HuH-7.5 (cell line): ENCODE data around the gene RAD51B.

Experiments
- DNase-seq: peaks from one replicate; pipeline ENCODE4 v3.0.0; 2011; ENCODE audit warnings: low spot score

Gene RAD51B

GRCh38 chr14:68536018-68536410 is 716.4 kb downstream of the RAD51B start:
- DNase-seq = no peak

DNA sequence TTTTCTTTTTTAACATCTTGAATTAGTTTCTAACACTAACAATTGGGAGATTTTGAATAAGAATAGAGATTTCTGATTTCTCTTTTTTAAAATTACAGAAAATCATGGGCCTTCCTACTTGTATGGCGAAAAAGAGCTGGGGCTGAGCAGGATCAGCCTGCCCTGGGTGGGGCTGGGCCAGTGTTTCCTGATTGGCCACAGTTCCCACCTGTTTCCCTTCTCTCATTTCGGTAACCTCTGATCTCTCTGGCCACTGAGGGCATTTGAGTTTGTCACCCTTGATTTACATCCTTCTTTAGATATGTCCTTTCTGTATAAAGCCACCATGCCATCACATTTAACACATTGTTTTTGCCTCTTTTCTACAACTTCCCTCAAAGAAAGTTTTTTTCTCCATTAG is 719.1 kb downstream of the RAD51B start:
- no peak for DNase-seq

- no peak for DNase-seq
These were observed 719.7 kb downstream of the RAD51B start for GRCh38 chr14:68539241-68539737.

- DNase-seq = no peak
These were observed 720.2 kb downstream of the RAD51B start for GRCh38 chr14:68539789-68540188.

GRCh38 chr14:68541178-68541896 is 721.8 kb downstream of the RAD51B start:
- DNase-seq = no peak

DNA sequence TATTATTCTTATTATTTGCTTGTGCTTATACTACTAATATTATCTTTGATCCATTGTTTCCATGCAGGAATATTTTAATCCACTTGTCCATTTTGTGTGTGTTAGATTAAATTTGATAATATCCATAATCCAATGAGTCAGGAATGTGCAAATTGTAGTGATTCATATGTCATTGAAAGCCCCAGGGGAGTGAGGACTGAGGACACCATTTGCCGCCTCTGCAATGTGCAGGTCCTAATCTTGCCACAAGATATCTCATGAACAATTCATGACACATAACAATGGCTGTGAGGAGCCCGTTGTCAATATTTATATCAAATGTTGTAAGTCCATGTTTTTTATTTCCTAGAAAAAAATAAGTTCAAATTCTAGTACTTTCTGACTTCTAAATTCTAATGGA is 722.8 kb downstream of the RAD51B start:
- DNase-seq = no peak

- no peak for DNase-seq
These were observed 723.9 kb downstream of the RAD51B start for GRCh38 chr14:68543516-68543915.

- DNase-seq = no peak
These were observed 724.7 kb downstream of the RAD51B start for GRCh38 chr14:68544081-68544892.

- DNase-seq = no peak
These were observed 727.3 kb downstream of the RAD51B start for GRCh38 chr14:68546839-68547238.

DNA sequence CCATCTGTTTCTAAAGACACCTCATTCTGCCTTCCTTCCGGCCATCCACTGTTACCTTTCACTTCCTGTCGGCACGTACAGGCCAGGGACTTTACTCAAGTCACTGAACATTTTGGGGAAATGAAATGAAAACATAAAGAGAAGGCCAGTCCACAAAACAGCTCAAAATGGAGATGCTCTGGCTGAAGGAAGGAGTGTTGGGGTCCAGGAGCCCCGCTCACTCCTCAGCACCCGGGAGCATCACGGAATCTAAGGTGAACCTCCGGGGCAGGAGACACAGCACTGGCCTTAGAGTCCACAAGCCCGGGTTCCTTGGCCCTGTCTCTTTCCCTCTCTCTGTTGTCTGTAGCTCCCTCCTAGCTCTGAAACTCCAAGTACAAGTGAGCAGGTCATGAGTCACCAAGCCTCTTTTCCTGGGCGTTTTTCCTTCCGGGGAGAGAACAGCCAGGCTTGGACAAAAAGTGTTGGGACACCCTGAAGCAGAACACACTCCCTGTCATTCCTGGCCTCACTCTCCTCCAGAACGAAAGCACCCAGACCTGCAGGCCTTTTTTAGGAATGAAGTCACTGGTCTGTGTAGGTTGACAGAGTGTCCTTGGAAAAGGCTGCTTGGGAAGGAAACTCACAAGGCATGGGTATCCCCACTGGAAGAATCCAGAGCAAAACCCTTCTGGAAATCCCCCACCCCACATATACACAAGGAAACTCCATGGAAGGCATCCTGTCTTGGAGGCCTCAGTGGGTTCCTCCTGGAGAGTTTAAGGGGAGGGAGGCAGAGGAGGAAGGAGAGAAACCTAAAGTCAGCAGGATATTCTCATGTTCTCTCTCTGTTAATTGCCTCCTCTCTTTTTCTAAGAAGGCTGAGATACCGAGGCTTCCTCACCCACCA is 728.0 kb downstream of the RAD51B start:
- DNase-seq = no peak

- no peak for DNase-seq
These were observed 728.9 kb downstream of the RAD51B start for GRCh38 chr14:68548194-68549076.

- DNase-seq = no peak
These were observed 730.7 kb downstream of the RAD51B start for GRCh38 chr14:68550338-68550715.

DNA sequence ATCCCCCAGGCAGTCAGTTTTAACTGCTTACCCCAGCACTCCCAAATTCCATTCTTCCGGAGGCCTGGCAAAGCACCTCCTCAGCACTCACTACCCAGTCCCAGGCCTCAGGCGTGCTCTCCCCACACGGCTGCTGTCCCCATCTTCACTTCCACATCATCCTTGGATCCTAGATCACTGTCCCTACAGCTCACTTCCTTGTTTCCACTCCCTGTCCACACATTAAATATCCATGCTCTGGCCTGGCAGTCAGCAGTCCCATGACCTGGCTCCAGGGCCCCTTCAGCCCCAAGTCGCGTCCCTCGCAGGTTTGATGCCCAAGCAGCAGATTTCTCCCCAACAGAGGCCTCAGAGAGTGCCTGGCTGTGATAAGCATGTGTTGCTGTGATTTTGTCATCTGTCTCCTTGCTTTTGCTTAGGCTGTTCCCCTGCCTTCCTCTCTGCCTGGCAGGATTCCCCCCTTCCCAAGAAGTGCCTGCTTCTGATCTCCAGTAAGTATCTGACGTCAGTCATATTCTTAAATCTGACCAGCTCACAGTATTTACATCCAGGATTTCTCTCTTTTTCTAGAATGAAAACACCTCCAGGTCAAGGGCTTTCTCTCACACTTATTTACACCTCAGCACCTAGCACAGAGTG is 731.6 kb downstream of the RAD51B start:
- no peak for DNase-seq

- no peak for DNase-seq
These were observed 732.5 kb downstream of the RAD51B start for GRCh38 chr14:68552075-68552474.

GRCh38 chr14:68552602-68553001 is 733.0 kb downstream of the RAD51B start:
- no peak for DNase-seq

GRCh38 chr14:68553311-68553710 is 733.7 kb downstream of the RAD51B start:
- no peak for DNase-seq

- DNase-seq = no peak
These were observed 734.7 kb downstream of the RAD51B start for GRCh38 chr14:68554231-68554630.

- no peak for DNase-seq
These were observed 736.7 kb downstream of the RAD51B start for GRCh38 chr14:68556253-68556652.

DNA sequence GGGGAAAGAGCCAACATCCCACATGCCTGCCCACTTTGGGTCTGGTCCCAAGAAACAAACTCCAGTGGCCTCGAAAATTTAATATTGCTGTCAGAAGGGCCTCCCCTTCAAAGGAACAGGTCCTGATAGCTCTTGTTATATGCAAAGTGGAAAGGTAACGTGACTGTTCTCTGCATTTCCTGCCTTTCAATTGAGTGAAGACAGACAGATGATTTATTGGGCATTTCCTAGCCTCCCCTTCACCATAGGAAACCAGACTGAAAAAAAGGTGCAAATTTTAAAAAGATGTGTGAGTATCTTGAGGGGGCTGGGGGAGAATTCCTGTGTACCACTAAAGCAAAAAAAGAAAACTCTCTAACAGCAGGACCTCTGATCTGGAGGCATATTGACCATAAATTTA is 738.1 kb downstream of the RAD51B start:
- no peak for DNase-seq

DNA sequence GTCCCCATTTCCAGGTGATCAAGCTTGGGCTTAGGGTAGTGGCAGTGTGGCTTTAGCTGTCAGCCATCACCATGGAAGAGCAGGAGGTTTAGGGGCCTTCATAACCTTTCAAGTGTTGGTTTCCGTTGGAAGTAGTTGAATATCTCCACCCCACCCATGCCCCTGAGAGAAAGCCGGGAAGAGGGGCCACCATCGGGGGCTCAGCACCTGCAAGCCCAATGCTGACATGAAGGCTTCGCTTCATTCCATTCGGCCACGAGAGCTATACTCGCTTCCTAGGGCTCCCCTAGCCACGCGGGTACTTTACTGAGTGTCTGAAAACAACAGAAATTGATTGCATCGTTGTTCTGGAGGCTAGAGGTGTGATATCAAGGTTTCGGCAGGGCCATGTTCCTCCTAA is 738.5 kb downstream of the RAD51B start:
- no peak for DNase-seq

GRCh38 chr14:68559949-68560348 is 740.4 kb downstream of the RAD51B start:
- no peak for DNase-seq
